ENCODE data around the gene PRRT4.

The PRRT4 gene

DNA sequence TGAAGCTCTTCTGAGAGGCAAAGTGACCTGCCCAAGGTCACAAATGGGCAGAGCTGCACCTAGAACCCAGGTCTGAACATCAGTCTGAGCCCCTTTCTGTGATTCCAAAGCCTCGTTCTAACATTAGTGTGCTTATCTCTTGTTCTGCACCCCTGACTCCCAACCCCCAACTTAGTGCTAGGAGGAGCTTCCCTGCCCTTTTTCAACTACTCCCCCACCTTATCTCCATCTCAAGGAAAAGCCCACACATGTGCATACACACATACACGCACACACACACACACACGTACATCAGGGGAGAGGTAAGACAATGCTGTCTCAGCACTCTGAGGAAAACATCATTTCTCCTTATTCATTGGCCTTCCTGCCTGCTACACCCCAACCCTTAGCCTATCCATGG is 8.3 kb downstream of the PRRT4 start (continued):
- TF ChIP-seq, protein P1, sequence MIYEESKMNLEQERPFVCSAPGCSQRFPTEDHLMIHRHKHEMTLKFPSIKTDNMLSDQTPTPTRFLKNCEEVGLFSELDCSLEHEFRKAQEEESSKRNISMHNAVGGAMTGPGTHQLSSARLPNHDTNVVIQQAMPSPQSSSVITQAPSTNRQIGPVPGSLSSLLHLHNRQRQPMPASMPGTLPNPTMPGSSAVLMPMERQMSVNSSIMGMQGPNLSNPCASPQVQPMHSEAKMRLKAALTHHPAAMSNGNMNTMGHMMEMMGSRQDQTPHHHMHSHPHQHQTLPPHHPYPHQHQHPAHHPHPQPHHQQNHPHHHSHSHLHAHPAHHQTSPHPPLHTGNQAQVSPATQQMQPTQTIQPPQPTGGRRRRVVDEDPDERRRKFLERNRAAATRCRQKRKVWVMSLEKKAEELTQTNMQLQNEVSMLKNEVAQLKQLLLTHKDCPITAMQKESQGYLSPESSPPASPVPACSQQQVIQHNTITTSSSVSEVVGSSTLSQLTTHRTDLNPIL (CRISPR knock-in tag; IDR thresholded peaks at IDR 0.05; ENCODE audit: low read depth), result no peak
- TF ChIP-seq ISL1 (CRISPR knock-in tag; IDR thresholded peaks at IDR 0.05) (no peak), ZFP30 (CRISPR knock-in tag; IDR thresholded peaks at IDR 0.05) (no peak), TCF4 (CRISPR knock-in tag; IDR thresholded peaks at IDR 0.05; ENCODE audit: borderline replicate concordance) (no peak), GLIS3 (CRISPR knock-in tag; IDR thresholded peaks at IDR 0.05) (no peak)
- TF ChIP-seq, protein P2, sequence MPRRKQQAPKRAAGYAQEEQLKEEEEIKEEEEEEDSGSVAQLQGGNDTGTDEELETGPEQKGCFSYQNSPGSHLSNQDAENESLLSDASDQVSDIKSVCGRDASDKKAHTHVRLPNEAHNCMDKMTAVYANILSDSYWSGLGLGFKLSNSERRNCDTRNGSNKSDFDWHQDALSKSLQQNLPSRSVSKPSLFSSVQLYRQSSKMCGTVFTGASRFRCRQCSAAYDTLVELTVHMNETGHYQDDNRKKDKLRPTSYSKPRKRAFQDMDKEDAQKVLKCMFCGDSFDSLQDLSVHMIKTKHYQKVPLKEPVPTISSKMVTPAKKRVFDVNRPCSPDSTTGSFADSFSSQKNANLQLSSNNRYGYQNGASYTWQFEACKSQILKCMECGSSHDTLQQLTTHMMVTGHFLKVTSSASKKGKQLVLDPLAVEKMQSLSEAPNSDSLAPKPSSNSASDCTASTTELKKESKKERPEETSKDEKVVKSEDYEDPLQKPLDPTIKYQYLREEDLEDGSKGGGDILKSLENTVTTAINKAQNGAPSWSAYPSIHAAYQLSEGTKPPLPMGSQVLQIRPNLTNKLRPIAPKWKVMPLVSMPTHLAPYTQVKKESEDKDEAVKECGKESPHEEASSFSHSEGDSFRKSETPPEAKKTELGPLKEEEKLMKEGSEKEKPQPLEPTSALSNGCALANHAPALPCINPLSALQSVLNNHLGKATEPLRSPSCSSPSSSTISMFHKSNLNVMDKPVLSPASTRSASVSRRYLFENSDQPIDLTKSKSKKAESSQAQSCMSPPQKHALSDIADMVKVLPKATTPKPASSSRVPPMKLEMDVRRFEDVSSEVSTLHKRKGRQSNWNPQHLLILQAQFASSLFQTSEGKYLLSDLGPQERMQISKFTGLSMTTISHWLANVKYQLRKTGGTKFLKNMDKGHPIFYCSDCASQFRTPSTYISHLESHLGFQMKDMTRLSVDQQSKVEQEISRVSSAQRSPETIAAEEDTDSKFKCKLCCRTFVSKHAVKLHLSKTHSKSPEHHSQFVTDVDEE (CRISPR knock-in tag; IDR thresholded peaks at IDR 0.05), result no peak

DNA sequence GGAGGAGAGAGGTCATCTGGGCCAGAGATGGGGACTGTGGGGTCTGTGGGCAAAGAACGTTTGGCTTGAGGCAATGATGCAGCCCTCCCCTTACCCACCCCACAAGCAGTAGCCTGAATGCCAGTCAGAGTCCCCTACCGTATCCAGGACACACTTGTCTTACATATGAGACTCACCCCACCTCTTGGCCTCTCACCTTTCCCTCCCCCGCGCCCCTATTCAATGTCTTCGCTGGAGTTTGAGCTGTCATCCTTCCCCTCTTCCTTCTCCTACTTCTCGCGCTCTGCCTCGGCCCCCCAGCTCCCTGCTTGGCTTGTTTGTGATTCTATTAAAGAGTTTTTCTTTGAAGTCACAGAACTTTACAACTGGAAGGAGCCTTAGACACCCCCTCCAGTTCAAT is 8.9 kb downstream of the PRRT4 start:
- no peak for ATAC-seq
- TF ChIP-seq ESRRG (CRISPR knock-in tag; IDR thresholded peaks at IDR 0.05) (no peak), OSR1 (CRISPR knock-in tag; IDR thresholded peaks at IDR 0.05) (no peak), BACH2 (CRISPR knock-in tag; IDR thresholded peaks at IDR 0.05; ENCODE audit: borderline replicate concordance) (no peak), ZC3H10 (CRISPR knock-in tag; IDR thresholded peaks at IDR 0.05) (no peak), ZFP30 (CRISPR knock-in tag; IDR thresholded peaks at IDR 0.05) (no peak), TOX (CRISPR knock-in tag; IDR thresholded peaks at IDR 0.05; ENCODE audit: borderline replicate concordance) (no peak), SNAI2 (CRISPR knock-in tag; IDR thresholded peaks at IDR 0.05) (no peak), ISL1 (CRISPR knock-in tag; IDR thresholded peaks at IDR 0.05) (no peak)

DNA sequence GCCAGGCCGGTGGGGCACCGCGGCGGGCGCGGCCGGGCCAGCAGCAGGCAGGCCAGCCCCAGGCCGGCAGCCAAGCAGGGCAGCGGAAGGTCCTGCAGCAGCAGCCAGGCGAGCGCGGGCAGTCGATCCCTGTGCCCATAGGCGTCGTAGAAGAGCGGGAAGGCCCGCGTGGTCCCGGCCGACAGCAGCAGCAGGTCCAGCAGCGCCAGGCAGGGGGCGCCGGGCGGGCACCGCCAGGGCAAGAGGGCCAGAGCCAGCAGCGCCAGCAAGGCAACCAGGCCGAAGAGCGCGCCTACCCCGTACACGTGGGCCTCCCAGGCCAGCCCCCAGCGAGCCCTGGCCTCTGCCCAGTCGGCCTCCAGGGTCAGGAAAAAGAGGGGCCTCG is 9.3 kb downstream of the PRRT4 start:
- TF ChIP-seq ARNTL (CRISPR knock-in tag; IDR thresholded peaks at IDR 0.05; ENCODE audit: borderline replicate concordance, low read depth), result no peak
- ATAC-seq, result no peak

DNA sequence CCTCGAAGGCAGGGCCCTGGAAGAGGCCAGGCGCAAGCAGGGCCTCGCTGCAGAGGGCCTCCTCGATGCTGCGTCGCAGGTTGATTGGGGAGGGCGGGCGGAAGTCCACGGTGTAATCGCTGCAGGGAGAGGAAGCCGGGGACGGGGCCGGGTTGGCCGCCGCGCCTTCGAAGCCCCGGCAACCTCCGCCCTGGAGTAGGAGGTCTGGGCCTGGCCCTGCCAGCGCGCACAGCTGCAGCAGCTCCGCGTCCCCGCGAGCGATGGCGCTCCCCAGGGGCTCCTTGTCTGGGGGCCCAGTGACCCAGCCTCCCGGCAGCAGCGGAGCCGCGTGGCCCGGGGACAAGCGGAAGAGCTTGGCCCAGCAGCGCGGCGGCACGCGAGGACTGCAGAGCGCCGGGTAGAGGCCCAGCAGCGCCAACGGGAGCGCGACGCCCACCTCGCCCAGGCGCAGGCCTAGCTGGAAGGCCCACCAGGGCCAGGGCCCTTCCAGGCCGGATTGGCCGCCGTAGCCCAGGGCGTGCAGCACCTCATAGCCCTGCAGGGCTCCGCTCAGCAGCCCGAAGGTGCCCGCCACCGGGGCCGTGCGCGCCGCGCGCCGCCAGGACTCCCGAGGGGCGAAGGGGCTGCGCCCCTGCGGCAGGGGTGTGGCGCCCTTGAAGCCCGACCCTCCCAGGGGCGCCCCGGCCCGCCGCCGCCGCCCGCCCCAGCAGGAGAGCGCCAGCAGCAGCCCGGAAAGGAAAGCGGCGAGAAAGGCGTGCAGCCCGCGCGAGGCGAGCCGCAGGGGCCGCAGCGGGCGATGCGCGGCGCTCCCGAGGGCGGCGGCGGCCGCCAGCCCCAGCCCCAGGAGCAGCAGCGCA is 10.0 kb downstream of the PRRT4 start:
- no peak for ATAC-seq
- TF ChIP-seq ARNTL (CRISPR knock-in tag; IDR thresholded peaks at IDR 0.05; ENCODE audit: borderline replicate concordance, low read depth) (no peak), GLIS3 (CRISPR knock-in tag; IDR thresholded peaks at IDR 0.05) (no peak)

DNA sequence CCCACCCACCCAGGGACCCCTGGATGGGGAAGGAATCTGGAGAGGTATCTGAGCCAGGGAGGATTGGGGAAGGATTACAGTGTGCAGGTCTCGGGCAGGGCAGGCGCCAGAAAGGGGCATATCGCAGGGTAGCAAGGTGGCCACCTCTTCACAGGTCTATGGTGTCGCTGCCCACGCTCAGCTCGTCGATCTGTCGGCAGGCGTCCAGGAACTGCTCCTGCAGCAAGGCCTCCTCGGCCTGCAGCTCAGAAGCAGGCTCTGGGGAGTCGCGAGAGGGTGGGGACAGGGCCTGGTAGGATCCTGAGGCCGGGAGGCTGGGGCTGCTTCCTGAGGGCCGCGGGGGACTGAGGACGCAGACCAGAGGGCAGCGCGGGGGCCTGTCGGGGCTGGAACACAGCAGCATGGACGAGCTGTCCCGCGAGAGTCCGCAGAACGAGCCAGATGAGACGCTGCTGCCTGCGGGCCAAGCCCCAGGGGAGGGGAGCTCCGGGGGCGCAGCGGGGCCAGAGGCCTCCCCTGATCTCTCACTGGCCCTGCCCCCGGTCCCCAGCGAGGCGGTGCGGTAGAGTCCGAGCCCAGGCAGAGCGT is 10.7 kb downstream of the PRRT4 start:
- no peak for ATAC-seq
- TF ChIP-seq TCF4 (CRISPR knock-in tag; IDR thresholded peaks at IDR 0.05; ENCODE audit: borderline replicate concordance), result no peak
- no peak for TF ChIP-seq ZNF70 (CRISPR knock-in tag; IDR thresholded peaks at IDR 0.05)
- TF ChIP-seq, protein P1 (CRISPR knock-in tag; IDR thresholded peaks at IDR 0.05; ENCODE audit: low read depth), result no peak
- TF ChIP-seq OSR1 (CRISPR knock-in tag; IDR thresholded peaks at IDR 0.05), result no peak
- TF ChIP-seq ESRRG (CRISPR knock-in tag; IDR thresholded peaks at IDR 0.05), result no peak
- no peak for TF ChIP-seq ZNF8 (CRISPR knock-in tag; IDR thresholded peaks at IDR 0.05)
- no peak for TF ChIP-seq SNAI2 (CRISPR knock-in tag; IDR thresholded peaks at IDR 0.05)
- TF ChIP-seq, protein P3, sequence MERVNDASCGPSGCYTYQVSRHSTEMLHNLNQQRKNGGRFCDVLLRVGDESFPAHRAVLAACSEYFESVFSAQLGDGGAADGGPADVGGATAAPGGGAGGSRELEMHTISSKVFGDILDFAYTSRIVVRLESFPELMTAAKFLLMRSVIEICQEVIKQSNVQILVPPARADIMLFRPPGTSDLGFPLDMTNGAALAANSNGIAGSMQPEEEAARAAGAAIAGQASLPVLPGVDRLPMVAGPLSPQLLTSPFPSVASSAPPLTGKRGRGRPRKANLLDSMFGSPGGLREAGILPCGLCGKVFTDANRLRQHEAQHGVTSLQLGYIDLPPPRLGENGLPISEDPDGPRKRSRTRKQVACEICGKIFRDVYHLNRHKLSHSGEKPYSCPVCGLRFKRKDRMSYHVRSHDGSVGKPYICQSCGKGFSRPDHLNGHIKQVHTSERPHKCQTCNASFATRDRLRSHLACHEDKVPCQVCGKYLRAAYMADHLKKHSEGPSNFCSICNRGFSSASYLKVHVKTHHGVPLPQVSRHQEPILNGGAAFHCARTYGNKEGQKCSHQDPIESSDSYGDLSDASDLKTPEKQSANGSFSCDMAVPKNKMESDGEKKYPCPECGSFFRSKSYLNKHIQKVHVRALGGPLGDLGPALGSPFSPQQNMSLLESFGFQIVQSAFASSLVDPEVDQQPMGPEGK (CRISPR knock-in tag; IDR thresholded peaks at IDR 0.05; ENCODE audit: borderline replicate concordance), result no peak
- TF ChIP-seq CSDC2 (CRISPR knock-in tag; IDR thresholded peaks at IDR 0.05), result no peak
- TF ChIP-seq ZC3H10 (CRISPR knock-in tag; IDR thresholded peaks at IDR 0.05), result no peak
- no peak for TF ChIP-seq ZNF565 (CRISPR knock-in tag; conservative IDR thresholded peaks at IDR 0.05; ENCODE audit: low read depth)
- TF ChIP-seq ARNTL (CRISPR knock-in tag; IDR thresholded peaks at IDR 0.05; ENCODE audit: borderline replicate concordance, low read depth), result no peak
- TF ChIP-seq, protein P4, sequence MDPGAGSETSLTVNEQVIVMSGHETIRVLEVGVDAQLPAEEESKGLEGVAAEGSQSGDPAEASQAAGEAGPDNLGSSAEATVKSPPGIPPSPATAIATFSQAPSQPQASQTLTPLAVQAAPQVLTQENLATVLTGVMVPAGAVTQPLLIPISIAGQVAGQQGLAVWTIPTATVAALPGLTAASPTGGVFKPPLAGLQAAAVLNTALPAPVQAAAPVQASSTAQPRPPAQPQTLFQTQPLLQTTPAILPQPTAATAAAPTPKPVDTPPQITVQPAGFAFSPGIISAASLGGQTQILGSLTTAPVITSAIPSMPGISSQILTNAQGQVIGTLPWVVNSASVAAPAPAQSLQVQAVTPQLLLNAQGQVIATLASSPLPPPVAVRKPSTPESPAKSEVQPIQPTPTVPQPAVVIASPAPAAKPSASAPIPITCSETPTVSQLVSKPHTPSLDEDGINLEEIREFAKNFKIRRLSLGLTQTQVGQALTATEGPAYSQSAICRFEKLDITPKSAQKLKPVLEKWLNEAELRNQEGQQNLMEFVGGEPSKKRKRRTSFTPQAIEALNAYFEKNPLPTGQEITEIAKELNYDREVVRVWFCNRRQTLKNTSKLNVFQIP (CRISPR knock-in tag; IDR thresholded peaks at IDR 0.05; ENCODE audit: borderline replicate concordance, low read depth), result no peak
- TF ChIP-seq GLIS3 (CRISPR knock-in tag; IDR thresholded peaks at IDR 0.05), result no peak
- TF ChIP-seq, protein P2 (CRISPR knock-in tag; IDR thresholded peaks at IDR 0.05), result no peak

Data from SK-N-SH treated with all-trans-retinoic acid at 6 μM for 48 hours (cell line).